Measurements from ENCODE around the gene FGF1.

The FGF1 gene

DNA sequence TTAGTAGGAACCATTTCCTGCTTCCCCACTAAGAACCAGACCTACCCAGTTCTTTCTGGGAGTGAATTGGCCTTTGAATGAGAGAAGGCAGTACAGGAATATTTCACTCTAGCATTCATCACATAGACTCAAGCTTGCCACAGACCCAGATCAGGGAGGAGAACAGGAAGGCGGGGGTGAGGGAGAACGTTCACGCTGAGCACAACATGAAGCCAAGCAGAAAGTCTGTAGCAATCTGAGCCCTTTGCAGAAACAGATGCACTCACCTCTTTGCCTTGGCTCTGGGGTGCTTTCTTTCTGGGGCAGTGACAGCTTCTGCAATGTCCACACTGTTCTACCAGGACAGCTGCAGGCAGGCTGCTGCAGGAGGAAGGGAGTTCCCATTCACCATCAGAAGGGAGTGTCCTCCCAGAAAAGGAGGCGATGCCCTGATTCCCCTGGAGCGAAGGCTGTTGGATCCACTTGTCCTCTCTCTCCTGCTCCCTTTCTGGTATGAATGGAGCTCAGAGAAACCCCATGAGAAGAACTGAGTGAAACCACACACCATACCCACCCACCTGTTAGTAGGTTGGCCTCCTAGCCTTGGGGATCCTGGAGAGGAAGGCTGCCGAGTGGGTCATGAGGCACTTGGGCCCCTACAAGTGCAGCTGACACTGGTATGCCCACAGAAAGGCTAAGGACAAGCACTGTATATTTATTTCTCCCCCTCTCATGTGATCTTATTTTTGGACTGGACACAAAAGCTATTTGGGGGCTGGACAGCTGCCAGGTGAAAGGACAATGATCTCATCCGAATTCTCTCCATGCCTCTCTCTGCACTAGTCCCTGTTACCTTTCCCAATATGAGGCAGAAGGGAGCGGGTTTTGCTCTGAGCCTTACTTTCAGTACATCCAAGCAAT, 11.7 kb upstream of the FGF1 start:
- no peaks in the 10 kb centered on the region for H3K9me3 ChIP-seq (ENCODE audit: control insufficient read depth, insufficient read depth, low read length)
- no CpG with 5 or more reads among the region's 8 CpGs for WGBS (ENCODE audit: insufficient coverage, insufficient read length)
- H3K4me1 ChIP-seq (ENCODE audit: control insufficient read depth, insufficient read depth, low read length) = no peaks in the 10 kb centered on the region
- H3K36me3 ChIP-seq (ENCODE audit: control insufficient read depth, insufficient read depth, low read length) = no peaks in the 10 kb centered on the region
- no peak overlapping the region for H3K4me3 ChIP-seq (ENCODE audit: low read length)
- H3K27ac ChIP-seq (ENCODE audit: low read length) = no peak overlapping the region
- no peak for DNase-seq (ENCODE audit: low read depth, low spot score)
- no peaks in the 10 kb centered on the region for H3K27me3 ChIP-seq (ENCODE audit: control insufficient read depth, insufficient read depth, low read length)

DNA sequence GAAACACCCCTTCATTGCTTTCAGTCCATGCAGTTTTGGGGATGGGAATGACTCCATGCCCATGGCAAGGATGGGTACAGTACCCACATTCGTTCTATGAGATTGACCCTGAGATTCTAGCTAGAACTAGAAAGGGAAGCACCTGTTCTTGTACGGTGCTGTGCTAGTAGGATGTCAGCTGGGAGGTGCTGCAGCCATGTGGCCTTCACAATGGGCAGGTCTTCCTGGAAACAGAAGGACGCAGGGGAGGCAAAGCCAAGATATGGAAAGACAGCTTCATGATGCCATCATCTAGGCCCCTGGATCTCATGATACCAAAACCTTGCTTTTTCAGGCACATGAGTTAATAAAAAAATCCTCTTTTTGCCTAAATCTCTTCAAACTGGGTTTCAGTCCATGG, 10.5 kb upstream of the FGF1 start:
- Histone ChIP-seq H3K4me3 (ENCODE audit: low read length) (no peak overlapping the region), H3K36me3 (ENCODE audit: control insufficient read depth, insufficient read depth, low read length) (no peaks in the 10 kb centered on the region), H3K9me3 (ENCODE audit: control insufficient read depth, insufficient read depth, low read length) (no peaks in the 10 kb centered on the region), H3K27ac (ENCODE audit: low read length) (no peak overlapping the region), H3K4me1 (ENCODE audit: control insufficient read depth, insufficient read depth, low read length) (no peaks in the 10 kb centered on the region), H3K27me3 (ENCODE audit: control insufficient read depth, insufficient read depth, low read length) (no peaks in the 10 kb centered on the region)
- DNase-seq (ENCODE audit: low read depth, low spot score) = no peak
- WGBS (ENCODE audit: insufficient coverage, insufficient read length) = no CpG with 5 or more reads among the region's 3 CpGs

DNA sequence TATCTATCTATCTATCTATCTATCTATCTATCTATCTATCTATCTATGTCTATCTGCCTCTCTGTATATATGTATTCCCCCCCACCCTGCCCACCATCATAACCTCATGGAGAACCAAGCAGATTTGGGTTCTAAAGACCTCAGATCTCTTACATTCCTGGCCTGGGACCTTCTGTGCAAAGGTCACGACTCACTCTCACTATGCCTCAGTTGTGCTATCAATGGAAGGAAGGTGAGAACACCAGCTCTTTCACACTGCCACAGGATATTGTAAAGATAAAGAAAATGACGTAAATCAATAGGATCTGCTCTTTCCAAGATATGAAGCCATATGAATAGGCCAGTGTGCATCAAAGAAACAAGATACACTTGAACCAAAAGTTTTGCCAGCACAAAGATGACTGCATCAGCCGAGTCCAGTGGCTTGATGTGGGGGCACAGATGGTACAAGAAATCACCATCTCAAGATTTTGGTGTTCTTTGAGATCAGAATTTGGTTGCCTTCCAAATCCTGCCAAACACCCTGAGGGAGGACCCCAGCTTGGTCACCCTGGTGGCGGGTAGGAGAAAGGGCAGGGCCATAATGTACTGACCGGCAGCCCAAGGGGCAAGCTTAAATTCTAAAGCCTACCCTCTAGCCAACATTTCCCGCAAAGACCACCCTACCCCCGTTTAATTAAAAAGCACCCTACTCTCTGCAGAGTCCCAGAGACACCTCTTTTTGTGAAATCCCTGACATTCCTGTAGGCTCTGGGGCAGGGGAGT, 8.4 kb upstream of the FGF1 start:
- H3K36me3 ChIP-seq (ENCODE audit: control insufficient read depth, insufficient read depth, low read length) = no peaks in the 10 kb centered on the region
- whole genome bisulfite sequencing (ENCODE audit: insufficient coverage, insufficient read length) = no CpG with 5 or more reads among the region's 7 CpGs
- H3K4me1 ChIP-seq (ENCODE audit: control insufficient read depth, insufficient read depth, low read length) = 0 out of 2 replicates have a peak, but pooled peaks cover 1% of the 10 kb centered on the region
- no peaks in the 10 kb centered on the region for H3K9me3 ChIP-seq (ENCODE audit: control insufficient read depth, insufficient read depth, low read length)
- no peak overlapping the region for H3K4me3 ChIP-seq (ENCODE audit: low read length)
- DNase-seq (ENCODE audit: low read depth, low spot score) = no peak
- H3K27me3 ChIP-seq (ENCODE audit: control insufficient read depth, insufficient read depth, low read length) = no peaks in the 10 kb centered on the region
- no peak overlapping the region for H3K27ac ChIP-seq (ENCODE audit: low read length)

DNA sequence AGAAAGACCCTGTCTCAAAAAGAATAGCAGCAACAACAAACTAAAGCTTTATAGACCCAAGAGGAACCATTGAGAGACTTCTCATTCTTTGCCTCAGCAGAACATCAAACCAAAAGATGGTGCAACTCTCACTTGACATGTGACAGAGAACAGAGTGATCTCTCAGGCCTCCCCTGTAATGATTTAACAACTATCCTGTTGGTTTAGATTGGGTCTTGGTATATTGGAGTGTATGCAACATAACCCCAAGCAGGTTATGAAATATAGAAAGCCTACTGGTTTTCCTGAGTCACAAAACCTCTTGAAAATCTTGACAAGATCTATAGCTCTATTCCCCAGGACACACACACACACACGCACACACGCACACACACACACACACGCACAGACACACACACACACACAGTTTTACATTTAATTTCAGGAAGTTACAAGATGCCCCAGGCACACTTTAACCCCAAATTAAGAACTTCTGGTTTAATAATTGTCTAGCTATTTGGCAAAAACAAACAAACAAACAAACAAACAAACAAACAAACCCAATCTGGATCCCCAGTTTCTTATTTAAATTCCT, 6.5 kb upstream of the FGF1 start:
- no CpG with 5 or more reads among the region's 3 CpGs for WGBS (ENCODE audit: insufficient coverage, insufficient read length)
- no peaks in the 10 kb centered on the region for H3K36me3 ChIP-seq (ENCODE audit: control insufficient read depth, insufficient read depth, low read length)

DNA sequence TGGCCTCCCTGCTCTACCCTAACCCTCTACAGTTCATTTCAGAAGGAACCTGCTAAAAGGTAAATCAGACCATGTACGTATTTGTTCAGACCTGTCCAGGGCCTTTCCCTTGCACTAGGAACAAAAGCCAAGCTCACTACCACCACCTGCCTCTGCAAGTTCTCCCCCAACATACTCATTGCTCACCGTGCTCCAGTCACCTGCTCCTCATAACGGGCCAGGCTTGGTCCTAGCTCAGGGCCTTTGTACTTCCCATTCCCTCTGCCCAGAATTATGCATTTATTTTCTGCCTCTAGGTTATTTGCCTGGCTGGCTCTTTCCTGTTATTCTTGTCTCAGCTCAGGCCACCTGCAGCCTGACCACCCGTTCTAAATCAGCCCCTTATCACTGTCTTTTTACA, 4.8 kb upstream of the FGF1 start:
- 100% methylated on average over 1 of the region's 4 CpGs for WGBS (ENCODE audit: insufficient coverage, insufficient read length)
- H3K9me3 ChIP-seq (ENCODE audit: control insufficient read depth, insufficient read depth, low read length) = no peaks in the 10 kb centered on the region
- H3K4me1 ChIP-seq (ENCODE audit: control insufficient read depth, insufficient read depth, low read length) = peaks cover 4% of the 10 kb centered on the region; the same call in 1 of the 2 replicates
- no peaks in the 10 kb centered on the region for H3K36me3 ChIP-seq (ENCODE audit: control insufficient read depth, insufficient read depth, low read length)
- DNase-seq (ENCODE audit: low read depth, low spot score) = no peak
- H3K27me3 ChIP-seq (ENCODE audit: control insufficient read depth, insufficient read depth, low read length) = no peaks in the 10 kb centered on the region
- H3K4me3 ChIP-seq (ENCODE audit: low read length) = no peak overlapping the region
- H3K27ac ChIP-seq (ENCODE audit: low read length) = no peak overlapping the region

More for the DNA sequence above, 6.5 kb upstream of the FGF1 start:
- H3K4me1 ChIP-seq (ENCODE audit: control insufficient read depth, insufficient read depth, low read length) = peaks cover 2% of the 10 kb centered on the region; the same call in 1 of the 2 replicates
- no peak for DNase-seq (ENCODE audit: low read depth, low spot score)
- no peak overlapping the region for H3K27ac ChIP-seq (ENCODE audit: low read length)
- no peak overlapping the region for H3K4me3 ChIP-seq (ENCODE audit: low read length)
- no peaks in the 10 kb centered on the region for H3K9me3 ChIP-seq (ENCODE audit: control insufficient read depth, insufficient read depth, low read length)
- no peaks in the 10 kb centered on the region for H3K27me3 ChIP-seq (ENCODE audit: control insufficient read depth, insufficient read depth, low read length)

DNA sequence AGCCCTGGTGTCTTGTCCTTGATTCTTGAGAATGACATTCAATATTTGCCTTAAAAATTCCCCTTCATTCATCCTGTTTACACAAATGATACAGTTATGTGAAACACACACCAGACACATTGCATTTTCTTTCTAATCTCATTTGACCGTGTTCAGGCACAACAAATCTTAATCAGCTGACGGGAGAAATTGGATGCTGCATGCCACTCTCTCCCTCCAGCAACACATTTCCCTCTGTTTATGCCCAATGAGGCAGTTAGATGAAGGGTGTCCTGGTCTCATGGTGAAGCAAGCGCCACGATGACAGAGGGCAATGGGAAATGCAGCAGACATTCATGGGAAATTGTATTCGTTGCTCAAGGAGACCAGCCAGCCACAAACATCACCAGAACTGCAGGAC, 3.2 kb upstream of the FGF1 start:
- WGBS (ENCODE audit: insufficient coverage, insufficient read length) = no CpG with 5 or more reads among the region's 5 CpGs
- no peaks in the 10 kb centered on the region for H3K27me3 ChIP-seq (ENCODE audit: control insufficient read depth, insufficient read depth, low read length)
- H3K9me3 ChIP-seq (ENCODE audit: control insufficient read depth, insufficient read depth, low read length) = no peaks in the 10 kb centered on the region
- H3K27ac ChIP-seq (ENCODE audit: low read length) = no peak overlapping the region
- no peak for DNase-seq (ENCODE audit: low read depth, low spot score)
- no peak overlapping the region for H3K4me3 ChIP-seq (ENCODE audit: low read length)
- H3K36me3 ChIP-seq (ENCODE audit: control insufficient read depth, insufficient read depth, low read length) = no peaks in the 10 kb centered on the region
- H3K4me1 ChIP-seq (ENCODE audit: control insufficient read depth, insufficient read depth, low read length) = peaks cover 8% of the 10 kb centered on the region; the same call in 1 of the 2 replicates

DNA sequence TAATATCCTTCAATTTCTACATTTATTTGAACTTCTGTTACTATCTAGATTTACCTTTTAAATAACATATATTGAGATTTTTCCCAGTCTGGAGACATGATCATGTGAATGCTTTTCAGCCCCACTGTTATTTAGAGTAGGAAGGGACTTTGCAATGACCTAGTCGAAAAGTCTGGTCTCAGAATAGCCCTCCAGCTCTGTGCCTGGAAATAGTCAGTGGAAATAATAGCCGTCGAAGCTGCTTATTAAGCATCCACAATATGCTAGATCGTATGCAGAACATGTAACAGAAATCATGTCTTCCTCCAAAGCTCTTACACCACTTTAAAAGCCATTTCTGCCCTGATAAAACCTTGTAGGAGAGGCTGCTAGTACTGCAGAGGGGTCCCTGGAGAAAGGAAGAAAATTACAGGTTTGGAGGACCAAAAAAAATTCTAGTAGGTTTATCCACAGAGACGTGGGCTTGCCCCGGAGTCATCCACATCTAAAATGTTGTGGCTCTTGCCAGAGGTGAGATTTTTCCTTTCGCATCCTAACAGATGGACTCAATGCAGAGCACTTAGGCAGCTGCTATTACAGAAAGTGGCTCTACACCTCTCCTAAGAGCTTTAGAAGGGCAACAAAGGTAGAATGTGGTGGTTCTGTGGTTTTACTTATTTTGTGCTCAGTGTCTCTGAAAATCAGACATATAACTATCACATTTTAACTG, 2.5 kb upstream of the FGF1 start:
- Histone ChIP-seq H3K4me3 (ENCODE audit: low read length) (no peak overlapping the region), H3K4me1 (ENCODE audit: control insufficient read depth, insufficient read depth, low read length) (peaks cover 9% of the 10 kb centered on the region; the same call in 1 of the 2 replicates), H3K27ac (ENCODE audit: low read length) (no peak overlapping the region), H3K27me3 (ENCODE audit: control insufficient read depth, insufficient read depth, low read length) (no peaks in the 10 kb centered on the region), H3K36me3 (ENCODE audit: control insufficient read depth, insufficient read depth, low read length) (no peaks in the 10 kb centered on the region), H3K9me3 (ENCODE audit: control insufficient read depth, insufficient read depth, low read length) (no peaks in the 10 kb centered on the region)
- no CpG with 5 or more reads among the region's 7 CpGs for WGBS (ENCODE audit: insufficient coverage, insufficient read length)
- no peak for DNase-seq (ENCODE audit: low read depth, low spot score)

DNA sequence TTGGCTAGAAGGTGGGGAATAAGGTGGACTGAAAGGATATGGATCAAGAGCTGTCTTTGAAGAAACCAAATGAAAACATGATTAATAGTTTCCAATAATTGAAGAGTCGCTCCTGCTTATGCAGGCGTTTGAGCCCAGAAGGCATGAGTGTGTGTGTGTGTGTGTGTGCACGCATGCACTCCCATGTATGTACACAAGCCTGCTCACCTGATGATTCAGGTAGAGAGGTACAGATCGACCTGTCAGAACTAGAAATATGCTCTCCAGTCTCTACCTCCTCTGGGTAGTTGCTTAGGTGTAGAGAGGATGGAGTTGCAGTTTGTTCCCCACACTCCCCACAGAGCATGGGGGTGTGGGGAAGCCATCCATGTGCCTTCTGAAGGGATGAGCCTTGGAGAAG, 1.1 kb upstream of the FGF1 start:
- DNase-seq (ENCODE audit: low read depth, low spot score) = no peak
- H3K27ac ChIP-seq (ENCODE audit: low read length) = no peak overlapping the region
- H3K36me3 ChIP-seq (ENCODE audit: control insufficient read depth, insufficient read depth, low read length) = no peaks in the 10 kb centered on the region
- no CpG with 5 or more reads among the region's 4 CpGs for WGBS (ENCODE audit: insufficient coverage, insufficient read length)
- H3K4me3 ChIP-seq (ENCODE audit: low read length) = no peak overlapping the region
- H3K4me1 ChIP-seq (ENCODE audit: control insufficient read depth, insufficient read depth, low read length) = peaks cover 9% of the 10 kb centered on the region; the same call in 1 of the 2 replicates
- H3K9me3 ChIP-seq (ENCODE audit: control insufficient read depth, insufficient read depth, low read length) = no peaks in the 10 kb centered on the region
- no peaks in the 10 kb centered on the region for H3K27me3 ChIP-seq (ENCODE audit: control insufficient read depth, insufficient read depth, low read length)

DNA sequence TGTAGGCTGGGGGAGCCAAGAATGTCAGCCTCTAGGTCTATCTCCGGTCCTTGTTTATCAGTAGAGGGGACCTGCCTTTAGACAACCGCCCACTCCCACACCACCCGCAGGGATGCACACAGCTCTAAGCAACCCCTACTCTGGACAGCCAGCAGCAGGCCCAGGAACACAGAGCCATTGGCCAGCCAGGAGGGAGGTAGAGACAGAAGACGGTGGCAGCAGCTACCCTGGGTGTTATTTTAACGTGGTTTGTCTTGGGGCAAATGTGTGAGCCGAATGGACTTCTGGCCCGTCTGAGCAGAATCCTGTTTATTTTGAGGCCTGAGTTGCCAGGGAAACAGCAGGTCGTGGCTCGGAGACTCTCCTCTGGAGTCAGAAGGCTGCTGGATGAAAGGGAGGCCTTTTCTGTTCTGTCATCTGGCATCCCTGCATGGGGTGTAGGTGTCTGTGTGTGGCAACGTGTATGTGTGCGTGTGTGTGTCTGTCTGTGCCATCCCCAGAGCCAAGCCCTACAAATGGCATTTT, 382 bp upstream of the FGF1 start:
- no peak overlapping the region for H3K27ac ChIP-seq (ENCODE audit: low read length)
- no peak for DNase-seq (ENCODE audit: low read depth, low spot score)

More for the DNA sequence above, 382 bp upstream of the FGF1 start:
- Histone ChIP-seq H3K27me3 (ENCODE audit: control insufficient read depth, insufficient read depth, low read length) (no peaks in the 10 kb centered on the region), H3K4me1 (ENCODE audit: control insufficient read depth, insufficient read depth, low read length) (peaks cover 9% of the 10 kb centered on the region; the same call in 1 of the 2 replicates), H3K36me3 (ENCODE audit: control insufficient read depth, insufficient read depth, low read length) (no peaks in the 10 kb centered on the region), H3K4me3 (ENCODE audit: low read length) (no peak overlapping the region), H3K9me3 (ENCODE audit: control insufficient read depth, insufficient read depth, low read length) (no peaks in the 10 kb centered on the region)
- whole genome bisulfite sequencing (ENCODE audit: insufficient coverage, insufficient read length) = no CpG with 5 or more reads among the region's 11 CpGs
